Astrocyte of the hippocampus (primary cell): ENCODE results near the gene CSAG1.
"Not testable (repeated sequence)": the region's sequence is repeated elsewhere in the genome, so short reads cannot be mapped to it uniquely, and the experiment has no call there.

Source experiments
- DNase-seq: peaks from one replicate; pipeline ENCODE4 v3.0.0; 2011; ENCODE audit warnings: low read depth, low spot score

The CSAG1 gene, protein sequence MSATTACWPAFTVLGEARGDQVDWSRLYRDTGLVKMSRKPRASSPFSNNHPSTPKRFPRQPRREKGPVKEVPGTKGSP

DNA sequence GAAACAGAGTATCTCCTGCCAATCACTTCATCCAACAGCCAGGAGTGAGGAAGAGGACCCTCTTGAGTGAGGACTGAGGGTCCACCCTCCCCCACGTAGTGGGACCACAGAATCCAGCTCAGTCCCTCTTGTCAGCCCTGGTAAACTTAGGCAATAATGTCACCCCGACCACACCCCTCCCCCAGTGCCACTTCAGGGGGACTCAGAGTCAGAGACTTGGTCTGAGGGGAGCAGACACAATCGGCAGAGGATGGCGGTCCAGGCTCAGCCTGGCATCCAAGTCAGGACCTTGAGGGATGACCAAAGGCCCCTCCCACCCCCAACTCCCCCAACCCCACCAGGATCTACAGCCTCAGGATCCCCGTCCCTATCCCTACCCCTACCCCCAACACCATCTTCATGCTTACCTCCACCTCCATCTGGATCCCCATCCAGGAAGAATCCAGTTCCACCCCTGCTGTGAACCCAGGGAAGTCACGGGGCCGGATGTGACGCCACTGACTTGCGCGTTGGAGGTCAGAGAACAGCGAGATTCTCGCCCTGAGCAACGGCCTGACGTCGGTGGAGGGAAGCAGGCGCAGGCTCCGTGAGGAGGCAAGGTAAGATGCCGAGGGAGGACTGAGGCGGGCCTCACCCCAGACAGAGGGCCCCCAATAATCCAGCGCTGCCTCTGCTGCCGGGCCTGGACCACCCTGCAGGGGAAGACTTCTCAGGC, at the start of gene CSAG1, which contains the start of gene MAGEA12:
CSAG1 (minus strand) TSS at position 461 of the 715 bp plus-strand sequence. CDS start 1,261 bp downstream, outside the sequence.
MAGEA12 (plus strand) TSS at position 497 of the 715 bp plus-strand sequence. CDS start 2,405 bp downstream, outside the sequence.
- no peak for DNase-seq

DNA sequence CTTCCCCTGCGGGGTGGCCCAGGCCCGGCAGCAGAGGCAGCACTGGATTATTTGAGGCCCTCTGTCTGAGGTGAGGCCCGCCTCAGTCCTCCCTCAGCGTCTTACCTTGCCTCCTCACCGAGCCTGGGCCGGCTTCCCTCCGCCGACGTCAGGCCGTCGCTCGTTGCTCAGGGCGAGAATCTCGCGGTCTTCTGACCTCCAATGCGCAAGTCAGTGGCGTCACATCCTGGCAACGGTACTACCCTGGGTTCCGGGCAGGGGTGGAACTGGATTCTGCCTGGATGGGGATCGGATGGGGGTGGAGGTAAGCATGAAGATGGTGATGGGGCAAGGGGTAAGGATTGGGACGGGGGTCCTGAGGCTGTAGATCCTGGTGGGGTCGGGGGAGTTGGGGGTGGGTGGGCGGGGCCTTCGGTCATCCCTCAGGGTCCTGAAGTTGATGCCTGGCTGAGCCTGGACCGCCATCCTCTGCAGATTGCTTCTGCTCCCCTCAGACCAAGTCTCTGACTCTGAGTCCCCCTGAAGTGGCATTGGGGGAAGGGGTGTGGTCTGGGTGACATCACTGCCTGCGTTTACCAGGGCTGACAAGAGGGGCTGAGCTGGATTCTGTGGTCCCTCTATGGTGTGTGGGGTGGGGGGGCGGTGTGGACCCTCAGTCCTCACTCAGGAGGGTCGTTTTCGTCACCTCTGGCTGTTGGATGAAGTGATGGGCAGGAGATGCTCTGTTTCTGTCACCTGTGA, 36.2 kb upstream of the CSAG1 start, which contains the start of gene MAGEA6:
MAGEA6 (minus strand) TSS at position 141 of the 741 bp plus-strand sequence. CDS start 2,039 bp downstream, outside the sequence.
- not testable (repeated sequence) for DNase-seq

GRCh38 chrX:152766562-152766961, 33.0 kb upstream of the CSAG1 start:
- DNase-seq = not testable (repeated sequence)

- DNase-seq = not testable (repeated sequence)
Observed at GRCh38 chrX:152761582-152761981, 28.1 kb upstream of the CSAG1 start.

DNA sequence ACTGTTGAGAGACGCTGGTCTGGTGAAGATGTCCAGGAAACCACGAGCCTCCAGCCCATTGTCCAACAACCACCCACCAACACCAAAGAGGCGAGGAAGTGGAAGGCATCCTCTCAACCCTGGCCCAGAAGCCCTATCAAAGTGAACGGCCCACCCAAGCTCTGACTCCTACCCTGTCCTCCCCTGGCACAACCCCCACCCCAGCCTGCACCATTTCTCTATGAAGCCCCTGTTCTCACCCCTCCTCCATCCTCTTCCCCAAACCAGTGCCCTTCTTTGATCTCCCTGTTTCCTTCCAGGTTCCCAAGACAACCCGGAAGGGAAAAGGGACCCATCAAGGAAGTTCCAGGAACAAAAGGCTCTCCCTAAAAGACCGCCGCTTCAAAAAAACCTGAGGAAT, 26.0 kb upstream of the CSAG1 start:
- DNase-seq = not testable (repeated sequence)

DNA sequence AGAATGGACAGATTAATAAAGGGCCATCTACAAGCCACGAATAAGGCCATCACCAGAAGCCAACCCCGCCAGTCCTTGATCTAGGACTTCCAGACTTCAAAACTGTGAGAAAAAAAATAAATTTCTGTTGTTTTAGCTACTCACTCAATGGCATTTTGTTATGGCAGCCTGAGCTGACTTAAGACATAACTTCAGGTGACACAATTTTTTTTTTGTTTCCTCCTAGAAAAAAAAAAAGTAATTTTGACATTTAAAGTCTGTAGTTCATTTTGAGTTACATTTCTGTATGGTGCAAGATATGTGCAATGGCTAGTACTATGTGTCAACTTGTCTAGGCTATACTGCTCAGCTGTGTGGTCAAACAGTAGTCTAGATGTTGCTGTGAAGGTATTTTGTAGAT, 25.4 kb upstream of the CSAG1 start, which contains the start of gene CSAG3:
CSAG3 (plus strand) TSS at position 301 of the 400 bp plus-strand sequence.
- not testable (repeated sequence) for DNase-seq

DNA sequence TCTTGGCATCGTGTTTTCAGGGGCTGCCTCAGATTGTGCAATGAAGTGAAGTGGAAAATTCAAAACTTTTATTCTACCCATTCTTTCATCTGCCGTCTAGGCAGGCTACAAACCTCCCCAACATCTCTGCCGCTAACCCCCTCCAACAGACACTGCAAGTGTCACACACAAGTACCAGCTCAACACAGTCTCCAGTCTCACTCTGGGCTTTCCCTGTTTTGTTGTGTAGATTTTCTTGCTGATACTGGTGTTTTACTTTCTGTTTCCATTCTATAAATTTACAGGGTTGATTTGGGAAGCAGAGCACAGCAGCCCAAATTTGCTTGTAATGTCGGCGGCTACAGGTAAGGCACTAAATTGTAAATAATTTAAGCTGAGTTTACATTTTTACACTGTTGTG, 21.4 kb upstream of the CSAG1 start:
- DNase-seq = not testable (repeated sequence)

DNA sequence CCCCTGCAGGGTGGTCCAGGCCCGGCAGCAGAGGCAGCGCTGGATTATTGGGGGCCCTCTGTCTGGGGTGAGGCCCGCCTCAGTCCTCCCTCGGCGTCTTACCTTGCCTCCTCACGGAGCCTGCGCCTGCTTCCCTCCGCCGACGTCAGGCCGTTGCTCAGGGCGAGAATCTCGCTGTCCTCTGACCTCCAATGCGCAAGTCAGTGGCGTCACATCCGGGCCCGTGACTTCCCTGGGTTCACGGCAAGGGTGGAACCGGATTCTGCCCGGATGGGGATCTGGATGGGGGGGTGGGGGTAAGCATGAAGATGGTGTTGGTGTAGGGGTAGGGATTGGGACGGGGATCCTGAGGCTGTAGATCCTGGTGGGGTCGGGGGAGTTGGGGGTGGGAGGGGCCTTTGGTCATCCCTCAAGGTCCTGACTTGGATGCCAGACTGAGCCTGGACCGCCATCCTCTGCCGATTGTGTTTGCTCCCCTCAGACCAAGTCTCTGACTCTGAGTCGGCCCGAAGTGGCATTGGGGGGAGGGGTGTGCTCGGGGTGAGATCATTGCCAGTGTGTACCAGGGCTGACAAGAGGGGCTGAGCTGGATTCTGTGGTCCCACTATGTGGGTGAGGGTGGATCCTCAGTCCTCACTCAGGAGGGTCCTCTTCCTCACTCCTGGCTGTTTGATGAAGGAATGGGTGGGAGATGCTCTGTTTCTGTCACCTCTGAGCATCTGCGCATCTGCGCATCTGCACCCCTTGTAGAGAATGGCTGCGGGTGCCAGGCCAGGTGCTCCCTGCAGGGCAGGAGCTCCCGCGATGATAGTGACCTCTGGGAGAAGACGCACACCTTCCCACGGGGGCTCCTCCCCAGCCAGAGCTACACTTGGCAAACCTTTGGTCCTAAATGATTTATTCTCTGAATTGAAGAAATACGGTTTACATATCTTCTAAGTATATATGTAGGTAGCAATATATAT, 20.4 kb upstream of the CSAG1 start, which contains the start of gene MAGEA2:
MAGEA2 (minus strand) TSS at position 157 of the 965 bp plus-strand sequence. CDS start 2,479 bp downstream, outside the sequence.
- not testable (repeated sequence) for DNase-seq

- no peak for DNase-seq
Observed at GRCh38 chrX:152738560-152738959, 5.0 kb upstream of the CSAG1 start.

GRCh38 chrX:152736528-152736927, 3.0 kb upstream of the CSAG1 start:
- not testable (repeated sequence) for DNase-seq

- no peak for DNase-seq
Observed at GRCh38 chrX:152735860-152736511, 2.5 kb upstream of the CSAG1 start.

GRCh38 chrX:152735101-152735500, 1.6 kb upstream of the CSAG1 start:
- no peak for DNase-seq

GRCh38 chrX:152734143-152734858, 780 bp upstream of the CSAG1 start:
- DNase-seq = not testable (repeated sequence)

DNA sequence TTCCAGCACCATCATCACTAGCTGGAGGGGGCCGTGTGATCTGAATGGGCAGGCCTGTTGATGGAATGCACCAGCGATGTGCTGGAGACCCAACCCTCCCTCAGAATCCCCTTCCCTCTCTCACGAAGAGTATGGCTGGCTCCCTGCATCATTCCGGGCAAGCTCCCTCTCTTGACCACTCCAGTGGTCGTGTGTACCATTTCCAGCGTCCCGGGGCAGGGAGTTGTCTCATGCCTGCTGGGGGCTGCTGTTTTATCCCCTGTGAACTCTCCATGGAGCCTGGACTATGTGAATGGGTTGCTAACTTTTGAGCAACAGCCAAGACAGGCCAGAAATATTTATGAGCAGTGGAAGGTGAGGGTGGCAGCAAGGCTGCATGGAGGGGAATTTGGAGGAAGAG, 8.1 kb downstream of the CSAG1 start:
- DNase-seq = no peak

DNA sequence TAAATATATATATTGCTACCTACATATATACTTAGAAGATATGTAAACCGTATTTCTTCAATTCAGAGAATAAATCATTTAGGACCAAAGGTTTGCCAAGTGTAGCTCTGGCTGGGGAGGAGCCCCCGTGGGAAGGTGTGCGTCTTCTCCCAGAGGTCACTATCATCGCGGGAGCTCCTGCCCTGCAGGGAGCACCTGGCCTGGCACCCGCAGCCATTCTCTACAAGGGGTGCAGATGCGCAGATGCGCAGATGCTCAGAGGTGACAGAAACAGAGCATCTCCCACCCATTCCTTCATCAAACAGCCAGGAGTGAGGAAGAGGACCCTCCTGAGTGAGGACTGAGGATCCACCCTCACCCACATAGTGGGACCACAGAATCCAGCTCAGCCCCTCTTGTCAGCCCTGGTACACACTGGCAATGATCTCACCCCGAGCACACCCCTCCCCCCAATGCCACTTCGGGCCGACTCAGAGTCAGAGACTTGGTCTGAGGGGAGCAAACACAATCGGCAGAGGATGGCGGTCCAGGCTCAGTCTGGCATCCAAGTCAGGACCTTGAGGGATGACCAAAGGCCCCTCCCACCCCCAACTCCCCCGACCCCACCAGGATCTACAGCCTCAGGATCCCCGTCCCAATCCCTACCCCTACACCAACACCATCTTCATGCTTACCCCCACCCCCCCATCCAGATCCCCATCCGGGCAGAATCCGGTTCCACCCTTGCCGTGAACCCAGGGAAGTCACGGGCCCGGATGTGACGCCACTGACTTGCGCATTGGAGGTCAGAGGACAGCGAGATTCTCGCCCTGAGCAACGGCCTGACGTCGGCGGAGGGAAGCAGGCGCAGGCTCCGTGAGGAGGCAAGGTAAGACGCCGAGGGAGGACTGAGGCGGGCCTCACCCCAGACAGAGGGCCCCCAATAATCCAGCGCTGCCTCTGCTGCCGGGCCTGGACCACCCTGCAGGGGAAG, 19.4 kb downstream of the CSAG1 start, which contains the start of gene MAGEA2B:
MAGEA2B (plus strand) TSS at position 814 of the 973 bp plus-strand sequence. CDS start 2,479 bp downstream, outside the sequence.
- DNase-seq = not testable (repeated sequence)

DNA sequence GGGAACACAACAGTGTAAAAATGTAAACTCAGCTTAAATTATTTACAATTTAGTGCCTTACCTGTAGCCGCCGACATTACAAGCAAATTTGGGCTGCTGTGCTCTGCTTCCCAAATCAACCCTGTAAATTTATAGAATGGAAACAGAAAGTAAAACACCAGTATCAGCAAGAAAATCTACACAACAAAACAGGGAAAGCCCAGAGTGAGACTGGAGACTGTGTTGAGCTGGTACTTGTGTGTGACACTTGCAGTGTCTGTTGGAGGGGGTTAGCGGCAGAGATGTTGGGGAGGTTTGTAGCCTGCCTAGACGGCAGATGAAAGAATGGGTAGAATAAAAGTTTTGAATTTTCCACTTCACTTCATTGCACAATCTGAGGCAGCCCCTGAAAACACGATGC, 20.3 kb downstream of the CSAG1 start:
- DNase-seq = not testable (repeated sequence)

- not testable (repeated sequence) for DNase-seq
Observed at GRCh38 chrX:152709173-152709572, 24.3 kb downstream of the CSAG1 start, which contains the start of gene CSAG2. TSS of gene CSAG2 (minus strand) at chrX:152709273. CDS start at chrX:152709112, 161 bp downstream.

DNA sequence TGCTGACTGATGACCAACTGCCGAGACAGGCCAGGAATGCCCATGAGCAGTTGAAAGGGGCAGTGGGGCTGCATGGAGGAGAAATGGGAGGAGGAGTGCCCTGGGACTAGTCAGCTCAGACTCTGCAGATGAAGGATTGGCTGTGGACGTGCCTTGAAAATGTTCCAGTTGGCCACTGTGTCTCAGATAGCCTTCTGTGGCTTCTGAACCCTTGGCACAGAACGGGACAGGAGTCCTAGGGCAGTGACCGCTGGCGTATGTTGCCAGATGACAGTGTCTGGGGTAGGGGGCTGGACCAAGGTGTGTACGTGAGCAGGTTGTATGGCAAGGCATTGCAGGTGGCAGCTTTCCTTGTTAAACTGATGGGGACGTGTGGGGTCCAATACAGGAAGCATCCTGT, 27.0 kb downstream of the CSAG1 start:
- DNase-seq = not testable (repeated sequence)
